B cell (primary cell): ENCODE results near the gene MAP3K9.

ENCODE experiments used
- CTCF ChIP-seq: fragments of 200-600 bp; IDR thresholded peaks from one replicate; pipeline ENCODE4 v1.8.0; 2022; ENCODE audit warnings: antibody characterized with exemption, mild to moderate bottlenecking
- EZH2 ChIP-seq: IDR thresholded peaks from 2 replicates; pipeline ENCODE4 v1.6.1; 2012; ENCODE audit warnings: borderline replicate concordance, low read depth, mild to moderate bottlenecking, moderate library complexity, low read length; ENCODE audit not compliant: insufficient read depth, poor library complexity, severe bottlenecking

GRCh38 chr14:70706177-70706576, 103.1 kb downstream of the MAP3K9 start:
- TF ChIP-seq CTCF (no peak), EZH2 (no peak)
